Measurements from ENCODE around the gene CRYGB.
"Not testable (repeated sequence)": the region's sequence is repeated elsewhere in the genome, so short reads cannot be mapped to it uniquely, and the experiment has no call there.

CRYGB gene

GRCh38 chr2:208112969-208113368, 33.0 kb downstream of the CRYGB start:
- no peak for DNase-seq (ENCODE audit: low spot score)

GRCh38 chr2:208112273-208112745, 33.6 kb downstream of the CRYGB start:
- DNase-seq (ENCODE audit: low spot score), result not testable (repeated sequence)

- DNase-seq (ENCODE audit: low spot score), result no peak
Measured at GRCh38 chr2:208103616-208104015, 42.3 kb downstream of the CRYGB start.

- peak; percentile 32 for DNase-seq (ENCODE audit: low spot score)
Measured at GRCh38 chr2:208101716-208102631, 44.0 kb downstream of the CRYGB start.

GRCh38 chr2:208099682-208100470, 46.1 kb downstream of the CRYGB start:
- no peak for DNase-seq (ENCODE audit: low spot score)

- DNase-seq (ENCODE audit: low spot score), result not testable (repeated sequence)
Measured at GRCh38 chr2:208098701-208099100, 47.3 kb downstream of the CRYGB start.

- no peak for DNase-seq (ENCODE audit: low spot score)
Measured at GRCh38 chr2:208098267-208098666, 47.7 kb downstream of the CRYGB start.

GRCh38 chr2:208097801-208098200, 48.2 kb downstream of the CRYGB start:
- DNase-seq (ENCODE audit: low spot score), result no peak

- no peak for DNase-seq (ENCODE audit: low spot score)
Measured at GRCh38 chr2:208097313-208097712, 48.6 kb downstream of the CRYGB start.

- DNase-seq (ENCODE audit: low spot score), result no peak
Measured at GRCh38 chr2:208096080-208096479, 49.9 kb downstream of the CRYGB start.

- no peak for DNase-seq (ENCODE audit: low spot score)
Measured at GRCh38 chr2:208093128-208093527, 52.8 kb downstream of the CRYGB start.
